Neural progenitor cell (in vitro differentiated cells): ENCODE measurements around the gene KRT37.

ENCODE experiments used
- EZH2 ChIP-seq: fragments of 200-600 bp; sonication (generic); IDR thresholded peaks from 2 replicates; pipeline ENCODE4 v1.6.1; 2017; ENCODE audit warnings: antibody characterized with exemption, mild to moderate bottlenecking, moderate library complexity
- EZH2phosphoT487 ChIP-seq: fragments of 200-600 bp; sonication (generic); IDR thresholded peaks from 2 replicates; pipeline ENCODE4 v1.6.1; 2017; ENCODE audit warnings: antibody characterized with exemption
- TF ChIP-seq, protein P1 (sequence below): fragments of 200-600 bp; sonication (generic); IDR thresholded peaks from 2 replicates; pipeline ENCODE4 v1.5.1; 2017; ENCODE audit warnings: antibody characterized with exemption, mild to moderate bottlenecking

GRCh38 chr17:41419716-41420115 is 4.7 kb downstream of the KRT37 start:
- TF ChIP-seq EZH2phosphoT487 (no peak), EZH2 (no peak)
- TF ChIP-seq, protein P1, sequence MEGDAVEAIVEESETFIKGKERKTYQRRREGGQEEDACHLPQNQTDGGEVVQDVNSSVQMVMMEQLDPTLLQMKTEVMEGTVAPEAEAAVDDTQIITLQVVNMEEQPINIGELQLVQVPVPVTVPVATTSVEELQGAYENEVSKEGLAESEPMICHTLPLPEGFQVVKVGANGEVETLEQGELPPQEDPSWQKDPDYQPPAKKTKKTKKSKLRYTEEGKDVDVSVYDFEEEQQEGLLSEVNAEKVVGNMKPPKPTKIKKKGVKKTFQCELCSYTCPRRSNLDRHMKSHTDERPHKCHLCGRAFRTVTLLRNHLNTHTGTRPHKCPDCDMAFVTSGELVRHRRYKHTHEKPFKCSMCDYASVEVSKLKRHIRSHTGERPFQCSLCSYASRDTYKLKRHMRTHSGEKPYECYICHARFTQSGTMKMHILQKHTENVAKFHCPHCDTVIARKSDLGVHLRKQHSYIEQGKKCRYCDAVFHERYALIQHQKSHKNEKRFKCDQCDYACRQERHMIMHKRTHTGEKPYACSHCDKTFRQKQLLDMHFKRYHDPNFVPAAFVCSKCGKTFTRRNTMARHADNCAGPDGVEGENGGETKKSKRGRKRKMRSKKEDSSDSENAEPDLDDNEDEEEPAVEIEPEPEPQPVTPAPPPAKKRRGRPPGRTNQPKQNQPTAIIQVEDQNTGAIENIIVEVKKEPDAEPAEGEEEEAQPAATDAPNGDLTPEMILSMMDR = no peak
